LNCaP clone FGC (cell line): Measurements from ENCODE around the gene ACSBG1.
"Not testable (repeated sequence)": the region's sequence is repeated elsewhere in the genome, so short reads cannot be mapped to it uniquely, and the experiment has no call there.

Source experiments
- DNase-seq: peaks from one replicate; pipeline ENCODE4 v3.0.0-alpha.2; 2011; ENCODE audit warnings: low read depth
- H3K4me3 ChIP-seq: 2 replicates; pipeline ENCODE4 v1.5.1; 2011; ENCODE audit warnings: mild to moderate bottlenecking, low read depth, low read length, control low read depth
- TF ChIP-seq, protein P1 (sequence below): IDR thresholded peaks from 2 replicates; pipeline ENCODE4 v1.5.1; 2012; ENCODE audit warnings: mild to moderate bottlenecking; ENCODE audit not compliant: control insufficient read depth, insufficient read depth; ENCODE audit errors: extremely low read depth

ACSBG1 gene

DNA sequence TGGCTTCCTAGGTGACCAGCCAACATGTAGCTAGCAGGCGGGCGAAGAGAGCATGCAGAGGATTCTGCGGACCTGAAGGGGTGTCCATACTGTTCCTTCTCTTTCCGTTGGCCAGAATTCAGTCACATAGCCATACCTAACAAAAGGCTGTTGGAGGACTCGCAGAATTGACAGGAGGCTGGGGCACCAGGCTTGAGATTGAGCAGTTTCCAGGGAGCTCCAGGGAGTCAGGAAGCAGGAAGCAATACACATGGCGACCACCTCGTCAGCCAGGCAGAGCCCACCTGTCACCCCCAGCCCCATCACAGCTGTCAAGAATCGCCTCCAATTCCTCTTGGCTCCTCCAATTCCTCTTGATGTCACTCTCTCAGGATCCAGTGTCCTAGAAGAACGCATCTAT, 16.8 kb upstream of the ACSBG1 start:
- TF ChIP-seq, protein P1, sequence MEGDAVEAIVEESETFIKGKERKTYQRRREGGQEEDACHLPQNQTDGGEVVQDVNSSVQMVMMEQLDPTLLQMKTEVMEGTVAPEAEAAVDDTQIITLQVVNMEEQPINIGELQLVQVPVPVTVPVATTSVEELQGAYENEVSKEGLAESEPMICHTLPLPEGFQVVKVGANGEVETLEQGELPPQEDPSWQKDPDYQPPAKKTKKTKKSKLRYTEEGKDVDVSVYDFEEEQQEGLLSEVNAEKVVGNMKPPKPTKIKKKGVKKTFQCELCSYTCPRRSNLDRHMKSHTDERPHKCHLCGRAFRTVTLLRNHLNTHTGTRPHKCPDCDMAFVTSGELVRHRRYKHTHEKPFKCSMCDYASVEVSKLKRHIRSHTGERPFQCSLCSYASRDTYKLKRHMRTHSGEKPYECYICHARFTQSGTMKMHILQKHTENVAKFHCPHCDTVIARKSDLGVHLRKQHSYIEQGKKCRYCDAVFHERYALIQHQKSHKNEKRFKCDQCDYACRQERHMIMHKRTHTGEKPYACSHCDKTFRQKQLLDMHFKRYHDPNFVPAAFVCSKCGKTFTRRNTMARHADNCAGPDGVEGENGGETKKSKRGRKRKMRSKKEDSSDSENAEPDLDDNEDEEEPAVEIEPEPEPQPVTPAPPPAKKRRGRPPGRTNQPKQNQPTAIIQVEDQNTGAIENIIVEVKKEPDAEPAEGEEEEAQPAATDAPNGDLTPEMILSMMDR, result no peak
- H3K4me3 ChIP-seq, result no peak overlapping the region
- DNase-seq, result no peak

DNA sequence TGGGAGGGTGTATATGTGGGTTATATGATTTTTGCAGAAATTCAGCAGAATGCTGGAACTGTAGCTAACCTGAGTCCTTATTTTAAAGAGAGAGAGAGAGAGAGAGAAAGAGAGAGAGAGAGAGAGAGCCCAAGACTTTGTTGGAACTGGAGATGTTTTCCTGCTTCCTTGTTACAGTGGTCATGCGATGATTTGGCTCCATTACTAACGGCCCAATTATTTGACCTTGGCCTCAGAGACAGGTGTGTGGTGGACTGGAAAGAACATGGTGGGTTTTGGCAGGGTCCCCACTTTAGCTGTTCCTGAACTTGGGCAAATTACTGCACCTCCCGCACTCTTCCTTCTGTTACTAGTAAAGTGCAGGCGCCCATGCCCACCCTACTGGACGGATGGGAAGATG, 14.8 kb upstream of the ACSBG1 start:
- H3K4me3 ChIP-seq, result no peak overlapping the region
- DNase-seq, result no peak
- TF ChIP-seq, protein P1, result no peak

DNA sequence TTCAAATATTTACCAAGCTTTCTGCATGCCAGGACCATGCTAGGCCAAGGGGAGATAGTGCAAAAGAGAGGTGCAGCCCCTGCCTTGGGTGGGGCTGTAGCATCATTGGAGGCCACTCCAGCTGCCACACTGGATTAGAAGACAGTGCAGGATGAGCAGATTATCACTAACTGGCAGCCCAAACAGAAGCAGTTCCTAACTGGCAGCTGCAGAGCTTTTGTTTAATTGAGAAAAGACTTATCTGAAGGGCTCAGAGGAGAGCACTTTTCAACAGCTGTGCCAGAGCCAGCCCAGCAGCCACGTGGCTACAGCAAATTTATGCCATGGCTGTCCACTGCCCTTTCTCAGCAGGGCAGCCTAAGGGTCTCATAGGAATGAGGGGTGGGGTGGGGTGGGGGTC, 13.5 kb upstream of the ACSBG1 start:
- TF ChIP-seq, protein P1, result no peak
- DNase-seq, result no peak
- no peak overlapping the region for H3K4me3 ChIP-seq

DNA sequence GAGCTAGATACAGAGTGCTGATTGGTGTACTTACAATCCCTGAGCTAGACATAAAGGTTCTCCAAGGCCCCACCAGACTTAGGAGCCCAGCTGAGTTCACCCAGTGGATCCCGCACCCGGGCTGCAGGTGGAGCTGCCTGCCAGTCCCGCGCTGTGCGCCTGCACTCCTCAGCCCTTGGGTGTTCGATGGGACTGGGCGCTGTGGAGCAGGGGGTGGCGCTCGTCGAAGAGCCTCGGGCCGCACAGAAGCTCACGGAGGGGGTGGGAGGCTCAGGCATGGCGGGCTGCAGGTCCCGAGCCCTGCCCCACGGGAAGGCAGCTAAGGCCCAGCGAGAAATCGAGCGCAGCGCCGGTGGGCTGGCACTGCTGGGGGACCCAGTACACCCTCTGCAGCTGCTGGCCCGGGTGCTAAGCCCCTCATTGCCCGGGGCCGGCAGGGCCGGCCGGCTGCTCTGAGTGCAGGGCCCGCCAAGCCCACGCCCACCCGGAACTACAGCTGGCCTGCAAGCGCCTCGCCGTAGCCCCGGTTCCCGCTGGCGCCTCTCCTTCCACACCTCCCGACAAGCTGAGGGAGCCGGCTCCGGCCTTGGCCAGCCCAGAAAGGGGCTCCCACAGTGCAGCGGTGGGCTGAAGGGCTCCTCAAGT, 11.7 kb upstream of the ACSBG1 start:
- DNase-seq, result not testable (repeated sequence)

DNA sequence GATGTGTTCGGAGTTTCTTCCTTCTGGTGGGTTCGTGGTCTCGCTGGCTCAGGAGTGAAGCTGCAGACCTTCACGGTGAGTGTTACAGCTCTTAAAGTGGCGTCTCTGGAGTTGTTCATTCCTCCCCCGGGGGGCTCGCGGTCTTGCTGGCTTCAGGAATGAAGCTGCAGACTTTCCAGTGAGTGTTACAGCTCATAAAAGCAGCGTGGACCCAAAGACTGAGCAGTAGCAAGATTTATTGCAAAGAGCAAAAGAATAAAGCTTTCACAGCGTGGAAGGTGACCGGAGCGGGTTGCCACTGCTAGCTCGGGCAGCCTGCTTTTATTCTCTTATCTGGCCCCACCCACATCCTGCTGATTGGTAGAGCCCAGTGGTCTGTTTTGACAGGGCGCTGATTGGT, 11.0 kb upstream of the ACSBG1 start:
- H3K4me3 ChIP-seq, DNase-seq: not testable (repeated sequence)

More for the DNA sequence above, 11.7 kb upstream of the ACSBG1 start:
- not testable (repeated sequence) for H3K4me3 ChIP-seq

DNA sequence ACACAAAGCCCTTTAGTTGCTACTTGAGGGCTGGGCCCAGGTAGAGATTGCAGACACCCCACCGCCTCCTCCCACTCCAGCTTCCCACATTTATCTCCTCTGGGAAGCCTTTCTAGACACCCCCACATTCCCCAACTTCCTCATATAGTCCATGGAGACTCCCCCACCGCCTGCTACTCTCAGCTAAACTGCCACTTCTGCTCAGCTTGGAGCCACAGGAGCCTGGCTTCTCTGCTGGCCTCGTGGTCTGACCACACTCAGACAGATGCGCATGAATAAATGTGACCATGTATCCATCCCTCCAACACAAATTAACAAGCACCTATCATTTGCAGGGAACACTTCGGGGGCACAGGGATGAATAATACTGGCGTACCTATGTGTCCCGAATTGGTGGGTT, 10.5 kb upstream of the ACSBG1 start:
- no peak overlapping the region for H3K4me3 ChIP-seq
- TF ChIP-seq, protein P1, result no peak
- no peak for DNase-seq

DNA sequence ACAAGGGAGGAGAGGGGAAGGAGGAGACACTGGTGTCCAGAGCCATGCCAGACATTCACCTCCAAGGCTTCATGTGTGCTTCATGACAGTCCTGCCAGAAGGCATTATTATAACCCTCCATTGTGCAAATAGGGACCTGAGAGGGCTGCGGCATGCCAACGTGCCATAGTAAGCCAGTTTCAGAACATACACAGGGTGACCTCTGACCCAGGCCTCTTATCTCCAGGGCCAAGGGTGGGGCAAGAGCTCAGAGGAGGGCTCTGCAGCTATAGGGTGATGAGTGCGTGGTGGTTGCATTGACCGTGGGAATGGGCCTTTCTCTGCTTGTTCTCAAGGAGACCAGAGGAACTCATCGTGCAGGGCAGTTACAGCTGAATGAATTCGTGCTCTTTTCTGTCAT, 9.7 kb upstream of the ACSBG1 start:
- no peak overlapping the region for H3K4me3 ChIP-seq
- no peak for DNase-seq
- TF ChIP-seq, protein P1, result no peak

DNA sequence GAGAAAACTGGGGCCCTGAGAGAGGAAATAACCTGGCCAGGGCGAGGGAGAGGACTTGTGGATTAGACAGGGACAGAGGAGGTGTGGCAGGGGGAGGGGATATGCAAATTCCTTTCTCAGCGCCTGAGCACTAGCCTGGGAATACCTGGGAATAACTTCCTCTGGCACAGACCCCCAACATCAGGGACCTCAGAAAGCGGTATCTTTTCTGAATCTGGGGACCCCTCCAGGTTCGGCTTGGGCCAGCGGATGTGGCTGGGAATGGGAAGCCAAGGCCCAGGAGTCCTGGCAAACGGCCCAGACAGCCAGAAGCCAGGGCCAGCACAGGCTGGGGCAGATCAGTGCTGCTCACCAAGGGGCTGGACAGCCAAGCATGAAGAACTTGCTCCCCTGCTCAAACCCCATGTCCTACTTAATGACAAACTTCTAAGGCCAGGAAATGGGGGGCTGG, 9.2 kb upstream of the ACSBG1 start:
- TF ChIP-seq, protein P1, result no peak
- no peak overlapping the region for H3K4me3 ChIP-seq
- DNase-seq, result no peak
